GM18873 (cell line): ENCODE results near the gene MPL.

Experiments
- ATAC-seq: cut with Tn5 transposase; IDR thresholded peaks from one replicate; pipeline ENCODE4 v1.9.1; 2021; ENCODE audit warnings: mild to moderate bottlenecking, moderate library complexity, moderate number of reproducible peaks; ENCODE audit not compliant: unreplicated experiment, low FRiP score

MPL gene

DNA sequence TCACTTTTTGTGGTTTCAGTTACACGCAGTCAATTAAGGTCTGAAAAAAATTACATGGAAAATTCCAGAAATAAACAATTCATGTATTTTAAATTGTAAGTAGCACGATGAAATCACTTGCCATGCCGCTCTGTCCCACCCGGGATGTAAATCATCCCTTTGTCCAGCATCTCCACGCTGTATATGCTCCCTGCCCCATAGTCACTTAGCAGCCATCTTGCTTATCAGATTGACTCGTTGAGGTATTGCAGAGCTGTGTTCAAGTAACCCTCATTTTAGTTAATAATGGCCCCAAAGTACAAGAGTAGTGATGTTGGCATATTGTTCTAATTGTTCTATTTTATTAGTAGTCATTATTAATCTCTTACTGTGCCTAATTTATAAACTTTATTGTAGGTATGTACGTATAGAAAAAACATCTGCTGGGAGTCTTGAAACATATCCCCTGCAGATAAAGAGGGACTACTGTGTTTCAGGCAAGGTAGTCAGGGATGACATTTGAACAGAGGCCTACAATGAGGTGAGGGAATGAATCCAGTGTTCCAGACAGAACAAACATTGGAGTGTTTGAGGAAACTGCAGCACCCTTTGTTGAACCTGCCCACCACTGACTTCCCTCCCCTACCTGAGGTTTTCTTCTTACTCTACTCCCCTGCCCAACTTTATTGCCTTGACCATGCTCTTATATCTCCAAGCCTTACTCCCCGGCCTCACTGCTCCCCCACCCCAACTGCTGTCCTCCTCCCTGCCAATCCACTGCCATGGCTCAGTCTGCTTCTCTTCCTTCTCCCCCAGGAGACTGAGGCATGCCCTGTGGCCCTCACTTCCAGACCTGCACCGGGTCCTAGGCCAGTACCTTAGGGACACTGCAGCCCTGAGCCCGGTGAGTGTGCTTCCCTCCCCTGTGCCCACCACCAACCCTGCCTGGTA lies 14.1 kb downstream of the MPL start:
- no peak for ATAC-seq

DNA sequence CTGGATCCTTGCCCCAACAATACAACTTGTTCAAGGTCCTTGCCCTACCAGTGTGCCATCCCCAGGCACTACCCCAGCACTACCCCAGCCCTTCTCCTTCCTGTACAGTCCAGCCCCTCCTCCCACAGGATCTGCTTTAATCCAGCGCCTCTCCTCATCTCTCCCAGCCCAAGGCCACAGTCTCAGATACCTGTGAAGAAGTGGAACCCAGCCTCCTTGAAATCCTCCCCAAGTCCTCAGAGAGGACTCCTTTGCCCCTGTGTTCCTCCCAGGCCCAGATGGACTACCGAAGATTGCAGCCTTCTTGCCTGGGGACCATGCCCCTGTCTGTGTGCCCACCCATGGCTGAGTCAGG lies 14.7 kb downstream of the MPL start:
- ATAC-seq: no peak

DNA sequence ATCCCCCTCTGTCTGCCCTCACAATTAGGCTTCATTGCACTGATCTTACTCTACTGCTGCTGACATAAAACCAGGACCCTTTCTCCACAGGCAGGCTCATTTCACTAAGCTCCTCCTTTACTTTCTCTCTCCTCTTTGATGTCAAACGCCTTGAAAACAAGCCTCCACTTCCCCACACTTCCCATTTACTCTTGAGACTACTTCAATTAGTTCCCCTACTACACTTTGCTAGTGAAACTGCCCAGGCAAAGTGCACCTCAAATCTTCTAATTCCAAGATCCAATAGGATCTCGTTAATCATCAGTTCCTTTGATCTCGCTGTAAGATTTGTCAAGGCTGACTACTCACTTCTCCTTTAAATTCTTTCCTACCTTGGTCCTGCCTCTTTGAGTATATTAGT lies 15.3 kb downstream of the MPL start:
- ATAC-seq: no peak

DNA sequence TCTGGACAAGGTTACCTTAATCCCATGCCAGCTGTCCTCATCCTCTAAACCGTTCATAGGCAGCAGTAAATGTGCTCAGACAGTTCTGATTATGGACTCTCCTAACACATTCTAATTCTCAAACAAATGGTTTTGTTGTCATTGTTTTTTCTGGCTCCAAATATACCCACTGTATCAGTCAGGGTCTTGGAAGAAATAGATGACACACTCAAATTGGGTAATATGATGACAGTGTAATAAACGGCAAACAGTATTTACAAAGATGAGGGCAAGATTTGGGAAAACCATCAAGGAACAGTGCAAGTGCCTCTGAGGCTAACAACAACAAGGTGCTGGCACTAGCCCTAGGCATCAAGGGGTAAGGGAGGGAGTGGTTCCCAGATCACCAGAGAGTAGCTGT lies 16.9 kb downstream of the MPL start:
- ATAC-seq: no peak

DNA sequence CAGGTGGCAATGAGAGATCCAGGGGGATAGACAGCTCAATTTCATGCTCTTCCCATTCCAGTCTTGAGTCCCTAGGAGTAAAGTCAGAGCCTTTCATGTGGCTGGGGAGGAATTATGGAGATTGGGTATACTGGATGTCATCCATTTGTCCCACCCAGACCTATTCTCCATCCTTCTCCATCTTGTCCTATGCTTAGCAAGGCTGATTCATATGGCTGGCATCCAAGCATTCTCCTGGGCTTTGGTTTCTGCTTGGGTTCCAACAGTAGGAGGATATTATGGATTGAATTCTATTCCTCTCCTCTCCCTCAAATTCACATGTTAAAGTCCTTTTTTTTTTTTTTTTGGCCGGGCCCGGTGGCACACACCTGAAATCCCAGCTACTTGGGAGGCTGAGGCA lies 17.3 kb downstream of the MPL start:
- ATAC-seq: no peak

DNA sequence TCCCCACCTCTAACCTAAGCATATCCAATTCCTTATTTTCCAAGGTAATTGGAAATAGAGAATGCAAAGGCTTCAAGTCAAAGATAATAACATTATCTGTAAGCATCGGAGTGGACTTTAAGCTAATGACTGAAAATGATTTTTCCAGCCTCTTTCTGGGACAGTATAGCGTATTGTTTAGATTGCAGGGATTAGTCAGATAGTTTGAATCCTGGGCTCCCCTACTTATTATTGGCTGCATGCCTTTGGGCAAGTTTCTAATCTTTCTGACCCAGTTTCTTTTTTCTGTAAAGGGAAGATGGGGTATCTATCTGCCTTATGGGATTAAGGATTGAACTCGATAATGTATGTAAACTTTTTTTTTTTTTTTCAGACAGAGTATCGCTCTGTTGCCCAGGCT lies 19.6 kb downstream of the MPL start:
- ATAC-seq: no peak

DNA sequence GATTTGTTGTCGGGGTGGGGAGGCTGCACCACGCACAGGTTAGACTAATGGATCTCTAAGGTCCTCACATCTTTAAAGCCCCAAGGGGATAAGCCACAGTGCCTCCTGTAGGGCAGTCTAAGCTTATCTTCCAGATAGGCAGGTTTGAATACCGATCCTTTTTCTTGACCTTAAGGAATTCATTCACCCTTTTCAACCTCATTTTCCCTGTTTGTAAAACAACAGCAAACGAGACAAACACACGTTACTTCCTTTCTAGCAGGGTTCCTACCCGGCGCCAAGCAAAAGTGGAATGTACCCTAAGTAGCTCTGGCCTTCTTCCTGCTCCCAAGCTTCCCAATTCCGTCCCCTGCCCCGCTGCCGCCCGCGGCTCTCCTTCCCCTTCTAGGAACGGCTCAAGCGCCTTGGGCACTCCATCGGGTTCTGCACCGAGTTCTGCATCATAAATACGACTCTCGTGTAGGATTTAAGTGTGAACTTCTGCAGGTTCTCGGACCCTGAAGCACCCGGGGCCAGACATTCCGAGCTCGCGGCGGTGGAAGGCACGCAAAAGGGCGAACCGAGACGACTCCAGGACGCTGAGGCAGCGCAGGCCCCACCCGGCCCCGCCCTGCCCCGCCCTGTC lies 20.6 kb downstream of the MPL start:
- ATAC-seq: no peak

DNA sequence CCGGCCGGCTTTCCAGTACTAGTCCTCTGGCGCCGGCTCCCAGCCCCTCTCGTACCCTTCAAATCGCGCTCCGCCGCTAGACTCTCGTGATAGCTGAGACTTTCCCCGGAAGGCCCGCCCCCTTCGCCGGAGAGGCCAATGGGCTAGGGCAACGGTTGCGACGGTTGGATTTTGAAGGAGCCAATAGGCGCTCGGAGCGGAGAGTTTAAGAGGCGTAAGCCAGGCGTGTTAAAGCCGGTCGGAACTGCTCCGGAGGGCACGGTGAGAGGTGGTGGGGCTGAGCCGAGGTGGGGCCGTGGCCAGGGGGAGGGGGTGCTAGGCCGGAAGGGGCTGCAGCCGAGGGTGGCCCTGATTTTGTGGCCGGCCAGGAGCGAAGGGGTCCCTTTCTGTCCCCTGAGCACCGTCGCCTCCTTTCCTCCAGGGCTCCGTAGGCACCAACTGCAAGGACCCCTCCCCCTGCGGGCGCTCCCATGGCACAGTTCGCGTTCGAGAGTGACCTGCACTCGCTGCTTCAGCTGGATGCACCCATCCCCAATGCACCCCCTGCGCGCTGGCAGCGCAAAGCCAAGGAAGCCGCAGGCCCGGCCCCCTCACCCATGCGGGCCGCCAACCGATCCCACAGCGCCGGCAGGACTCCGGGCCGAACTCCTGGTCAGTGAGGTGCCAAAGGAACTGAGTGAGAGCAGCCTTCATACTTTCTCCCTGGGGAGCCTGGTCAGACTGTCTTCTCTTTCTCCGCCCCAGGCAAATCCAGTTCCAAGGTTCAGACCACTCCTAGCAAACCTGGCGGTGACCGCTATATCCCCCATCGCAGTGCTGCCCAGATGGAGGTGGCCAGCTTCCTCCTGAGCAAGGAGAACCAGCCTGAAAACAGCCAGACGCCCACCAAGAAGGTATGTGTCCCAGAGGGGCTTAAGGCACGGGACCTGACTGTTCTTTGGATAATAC lies 21.4 kb downstream of the MPL start, which contains the start of gene CDC20:
CDC20 (plus strand) TSS at position 236 of the 948 bp plus-strand sequence; CDS start at position 471, 235 bp downstream.
- peak; percentile 91 for ATAC-seq

DNA sequence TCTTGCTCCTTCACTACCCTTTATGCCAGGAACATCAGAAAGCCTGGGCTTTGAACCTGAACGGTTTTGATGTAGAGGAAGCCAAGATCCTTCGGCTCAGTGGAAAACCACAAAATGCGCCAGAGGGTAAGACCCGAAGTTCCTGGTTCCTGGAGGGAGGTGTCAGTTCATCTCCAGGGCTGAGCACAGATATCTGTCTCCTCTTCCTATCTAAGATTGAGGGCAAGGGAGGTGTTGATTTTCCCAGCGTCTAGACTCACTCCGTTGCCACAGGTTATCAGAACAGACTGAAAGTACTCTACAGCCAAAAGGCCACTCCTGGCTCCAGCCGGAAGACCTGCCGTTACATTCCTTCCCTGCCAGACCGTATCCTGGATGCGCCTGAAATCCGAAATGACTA lies 22.1 kb downstream of the MPL start:
- no peak for ATAC-seq

DNA sequence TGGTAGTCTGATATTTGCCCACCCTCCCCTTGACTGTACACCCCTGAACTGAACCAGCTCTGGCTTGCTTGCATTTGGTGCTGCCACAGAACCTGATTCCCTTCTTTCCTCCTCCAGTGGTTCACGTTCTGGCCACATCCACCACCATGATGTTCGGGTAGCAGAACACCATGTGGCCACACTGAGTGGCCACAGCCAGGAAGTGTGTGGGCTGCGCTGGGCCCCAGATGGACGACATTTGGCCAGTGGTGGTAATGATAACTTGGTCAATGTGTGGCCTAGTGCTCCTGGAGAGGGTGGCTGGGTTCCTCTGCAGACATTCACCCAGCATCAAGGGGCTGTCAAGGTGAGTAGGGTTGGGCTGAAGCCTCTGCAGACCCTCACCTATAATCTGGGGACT lies 23.0 kb downstream of the MPL start:
- ATAC-seq: no peak

DNA sequence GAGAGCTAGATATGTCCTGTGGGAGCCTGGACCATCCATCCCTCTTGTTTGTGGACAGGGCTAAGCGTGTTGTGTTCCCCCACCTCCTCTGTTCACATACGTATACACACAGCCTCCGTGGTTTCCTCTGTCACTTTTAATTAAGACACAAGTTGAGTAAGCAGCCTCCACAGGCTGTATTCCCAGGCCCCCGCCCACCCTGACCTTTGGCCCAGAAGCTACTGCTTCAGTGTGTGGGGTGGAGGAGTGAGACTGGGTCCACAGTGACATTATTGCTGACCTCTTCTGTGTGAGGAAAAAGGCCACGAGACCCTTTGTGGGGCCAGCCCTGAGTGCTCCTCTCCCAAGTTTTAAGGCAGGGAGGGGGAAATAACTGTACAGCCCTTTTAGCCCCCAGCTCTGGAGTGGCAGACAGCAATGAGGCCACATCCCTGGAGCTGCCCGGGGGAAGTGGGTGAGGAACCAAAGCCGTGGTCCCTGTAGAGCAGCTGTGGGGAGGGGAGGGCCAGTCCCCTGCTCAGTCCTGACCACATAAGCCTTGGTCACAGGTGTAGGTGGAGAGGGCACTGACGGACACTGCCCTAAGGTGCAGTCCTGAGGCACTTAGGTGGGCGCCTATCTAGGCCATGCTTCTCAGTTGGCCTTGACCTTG lies 25.8 kb downstream of the MPL start:
- ATAC-seq: no peak

DNA sequence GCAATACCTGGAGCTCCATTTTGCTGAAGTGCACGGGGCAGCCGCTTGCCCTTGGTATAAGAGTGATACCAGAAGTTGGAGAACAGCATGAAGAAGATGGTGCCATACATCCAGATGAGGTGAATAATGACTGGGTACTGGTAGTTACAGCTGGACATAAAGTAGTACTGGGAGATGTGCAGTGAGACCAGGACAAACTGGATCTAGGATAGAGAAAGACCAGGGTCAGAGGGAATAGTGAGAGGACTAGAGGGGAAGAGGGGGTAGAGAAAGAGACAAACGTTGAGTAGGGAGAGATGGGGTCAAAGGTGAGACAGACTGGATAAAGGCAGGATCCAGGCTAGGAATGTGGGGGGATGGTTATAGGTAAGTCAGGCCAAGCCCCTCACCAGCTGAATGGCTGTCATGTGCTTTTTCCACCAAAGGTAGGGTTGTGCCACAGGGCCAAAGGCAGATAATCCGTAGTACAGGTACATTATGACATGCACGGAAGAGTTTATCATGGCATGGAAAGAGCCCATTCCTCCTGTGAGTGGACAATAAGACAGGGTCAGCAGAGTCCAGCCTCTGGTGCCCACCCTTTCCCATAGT lies 26.4 kb downstream of the MPL start:
- no peak for ATAC-seq

DNA sequence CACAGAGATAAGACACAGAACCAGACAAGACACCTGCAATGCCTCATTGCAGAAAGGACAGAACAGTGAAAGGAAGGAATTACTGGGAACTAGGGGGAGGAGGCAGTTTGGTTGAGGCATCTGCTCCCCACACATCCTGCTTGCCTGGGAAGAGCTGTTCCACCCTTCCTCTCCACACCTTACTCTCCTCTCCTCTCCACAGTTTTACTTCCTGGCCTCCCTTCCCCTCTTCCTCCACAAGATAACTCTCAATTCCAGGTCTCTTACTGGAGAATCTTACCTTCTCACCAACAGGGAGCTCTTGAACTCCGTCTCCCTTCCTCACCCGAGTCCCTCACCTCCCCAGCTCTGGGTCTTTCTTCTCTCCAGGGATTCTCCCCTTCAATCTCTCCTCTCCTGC lies 28.1 kb downstream of the MPL start:
- no peak for ATAC-seq

DNA sequence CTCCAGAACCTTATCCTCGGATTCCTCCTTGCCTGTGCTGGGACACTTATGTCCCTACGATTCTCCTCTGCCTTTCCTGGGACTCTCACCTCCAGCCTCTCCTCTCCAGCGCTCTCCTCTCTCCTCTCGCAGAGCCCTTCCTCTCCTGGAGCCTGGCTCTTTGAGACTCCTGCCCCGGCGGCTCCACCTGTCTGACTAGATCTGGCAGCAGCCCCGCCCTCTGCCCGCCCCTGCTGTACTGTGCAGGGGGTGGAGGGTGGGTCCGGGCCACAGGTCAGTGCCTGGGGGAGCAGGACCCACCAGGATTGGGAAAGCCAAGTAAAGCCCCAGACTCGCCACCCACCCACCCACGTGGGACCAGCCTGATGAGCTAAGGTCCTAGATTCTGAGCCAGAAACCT lies 28.6 kb downstream of the MPL start:
- ATAC-seq: no peak

DNA sequence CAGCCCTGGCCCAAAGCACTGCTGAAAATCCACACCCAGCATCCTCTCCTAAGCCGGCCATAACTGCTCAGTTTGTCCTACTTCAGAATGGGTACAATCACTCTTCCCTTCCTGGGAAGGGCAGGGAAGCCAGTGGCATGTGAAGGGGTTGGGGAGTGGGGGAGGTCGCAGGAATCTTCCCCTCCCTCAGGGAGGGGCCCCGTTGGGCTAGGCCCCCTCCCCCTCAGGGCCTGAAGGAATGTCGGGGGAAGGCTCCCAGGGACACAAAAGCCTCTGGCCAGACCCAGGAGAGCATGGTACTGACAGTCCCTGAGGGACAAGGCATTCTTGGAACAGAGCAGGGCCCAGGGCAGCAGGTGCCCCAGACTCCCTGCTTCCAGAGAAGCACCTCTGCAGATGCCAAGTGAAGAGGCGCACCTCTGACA lies 29.0 kb downstream of the MPL start:
- ATAC-seq: no peak

DNA sequence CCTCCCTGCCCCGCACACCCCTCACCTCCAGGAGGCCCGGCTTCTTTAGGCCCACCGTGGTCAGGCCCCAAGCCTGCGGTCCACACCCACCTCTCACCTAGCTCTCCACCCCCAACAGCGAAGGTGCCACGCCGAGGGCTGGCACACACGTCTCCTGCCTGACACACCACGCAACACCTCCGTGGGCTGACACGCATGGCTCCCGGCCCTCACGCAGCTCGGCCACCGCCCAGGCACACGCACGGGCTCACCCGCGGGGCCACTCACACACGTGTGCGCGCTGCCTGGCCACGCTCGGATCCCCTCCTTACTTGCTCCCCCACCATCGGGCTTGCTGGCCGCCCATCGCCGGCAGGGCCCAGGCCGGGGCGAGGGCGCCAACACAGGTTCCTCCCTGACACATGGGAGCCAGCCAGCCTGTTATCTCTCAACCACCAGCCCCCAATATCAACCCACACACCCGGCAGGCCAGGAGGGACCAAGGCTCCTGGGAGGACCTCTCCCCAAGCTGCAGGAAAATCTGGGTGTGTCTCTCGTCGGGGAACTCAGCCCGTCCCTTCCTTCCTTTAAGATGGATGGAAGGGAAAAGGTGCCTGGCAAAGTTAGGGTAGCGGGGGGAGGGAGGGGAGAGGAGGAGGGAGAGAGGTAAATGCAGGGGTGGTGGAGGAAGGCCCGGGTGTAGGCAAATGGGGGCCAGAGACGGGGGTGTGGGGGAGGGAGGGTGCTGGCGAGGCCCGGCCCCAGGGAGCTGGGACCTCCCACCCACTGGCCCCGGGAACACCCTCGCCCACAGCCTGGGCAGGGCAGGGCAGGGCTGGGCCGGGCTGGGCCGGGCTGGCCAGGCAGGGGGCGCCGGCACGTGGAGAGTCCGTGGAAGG lies 29.6 kb downstream of the MPL start:
- ATAC-seq: peak; percentile 19

DNA sequence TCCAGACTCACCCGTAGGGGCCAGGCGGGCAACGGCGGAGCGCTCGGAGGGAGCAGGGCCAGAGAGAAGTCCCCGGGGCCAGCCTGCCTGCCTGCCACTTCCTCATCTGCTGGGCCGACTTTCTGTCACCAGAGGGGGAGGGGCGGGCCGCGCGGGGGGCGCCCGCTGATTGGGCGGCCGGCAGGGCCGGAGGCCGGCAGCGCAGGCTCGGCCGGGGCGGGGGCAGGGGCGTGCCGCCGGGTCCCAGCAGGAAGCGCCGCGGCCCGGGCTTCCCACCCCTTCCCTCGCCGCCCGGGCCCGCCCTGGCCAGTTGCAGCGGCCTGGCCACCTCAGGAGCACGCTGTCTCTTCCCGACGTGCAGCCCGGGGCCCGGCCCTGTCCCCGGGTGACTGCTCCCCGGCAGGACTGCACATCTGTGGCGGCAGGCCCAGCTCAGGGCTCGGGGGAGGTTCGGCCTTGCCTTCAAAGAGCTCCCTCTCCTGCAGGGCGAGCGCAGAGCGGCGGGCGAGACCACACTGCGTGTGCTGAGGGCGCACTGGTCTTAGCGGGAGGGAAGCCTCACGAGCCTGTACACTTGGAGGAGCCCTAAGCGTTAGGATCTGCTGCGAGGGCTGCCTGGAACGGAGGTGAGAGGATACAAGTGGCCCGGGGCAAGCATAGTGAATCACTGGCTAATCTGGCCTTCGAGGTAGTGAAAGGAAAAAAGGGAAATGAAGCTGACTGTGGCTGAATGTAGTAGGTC lies 30.5 kb downstream of the MPL start, which contains the start of gene ELOVL1:
ELOVL1 (minus strand) TSS at position 108 of the 742 bp plus-strand sequence. CDS start 2,402 bp downstream, outside the sequence.
- peak; percentile 54 for ATAC-seq

DNA sequence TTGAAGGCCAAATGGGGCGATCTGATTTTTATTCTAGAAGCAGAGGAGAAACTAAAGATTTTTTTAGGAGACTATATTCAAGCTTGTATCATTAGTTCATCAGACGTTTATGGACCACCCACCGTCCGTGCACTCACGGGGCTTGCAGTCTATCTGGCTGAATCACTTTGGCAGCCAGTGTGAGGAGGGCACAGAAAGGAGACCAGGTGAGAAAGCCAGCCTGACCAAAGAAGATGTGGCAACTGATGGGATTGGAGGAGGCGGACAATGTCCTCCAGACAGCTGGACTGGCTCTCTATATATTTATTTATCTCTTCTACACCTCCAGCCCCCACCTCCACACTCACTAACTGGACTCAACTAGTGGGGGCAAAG lies 31.0 kb downstream of the MPL start:
- no peak for ATAC-seq
